ENCODE results near the gene ABCC1.
"Not testable (repeated sequence)": the region's sequence is repeated elsewhere in the genome, so short reads cannot be mapped to it uniquely, and the experiment has no call there.

Gene ABCC1

GRCh38 chr16:16162591-16162990 is 213.2 kb downstream of the ABCC1 start:
- Mint-ChIP-seq H3K4me1 (no peaks in the 10 kb centered on the region), H3K9me3 (peaks cover 15 to 16% of the 10 kb centered on the region in 2 donors), H3K36me3 (peaks cover 9 to 12% of the 10 kb centered on the region in 2 donors), H3K4me3 (no peak overlapping the region), H3K27ac (no peak overlapping the region), H3K27me3 (peaks cover 0 to 9% of the 10 kb centered on the region in 2 donors)
- no peak for ATAC-seq (replicated peaks)
- no peak for DNase-seq

- Mint-ChIP-seq H3K4me3 (no peak overlapping the region), H3K27me3 (peaks cover 0 to 9% of the 10 kb centered on the region in 2 donors), H3K27ac (no peak overlapping the region), H3K36me3 (peaks cover 9 to 11% of the 10 kb centered on the region in 2 donors), H3K9me3 (peaks cover 15% of the 10 kb centered on the region in 2 donors), H3K4me1 (no peaks in the 10 kb centered on the region)
- DNase-seq: no peak
- ATAC-seq (replicated peaks): no peak
These were observed 213.7 kb downstream of the ABCC1 start for GRCh38 chr16:16163109-16163508.

- Mint-ChIP-seq H3K27me3 (peaks cover 0 to 9% of the 10 kb centered on the region in 2 donors), H3K36me3 (peaks cover 4 to 7% of the 10 kb centered on the region in 2 donors), H3K27ac (no peak overlapping the region), H3K4me1 (no peaks in the 10 kb centered on the region), H3K4me3 (no peak overlapping the region), H3K9me3 (peaks cover 10% of the 10 kb centered on the region in 2 donors)
- no peak for DNase-seq
- ATAC-seq (replicated peaks): no peak
These were observed 214.2 kb downstream of the ABCC1 start for GRCh38 chr16:16163571-16163970.

GRCh38 chr16:16164243-16164642 is 214.8 kb downstream of the ABCC1 start:
- no peaks in the 10 kb centered on the region for H3K4me1 Mint-ChIP-seq
- ATAC-seq (replicated peaks) (no peak), DNase-seq (no peak)
- peaks cover 4 to 7% of the 10 kb centered on the region in 2 donors for H3K9me3 Mint-ChIP-seq
- no peak overlapping the region for H3K4me3 Mint-ChIP-seq
- peaks cover 4 to 6% of the 10 kb centered on the region in 2 donors for H3K36me3 Mint-ChIP-seq
- H3K27ac Mint-ChIP-seq: no peak overlapping the region
- peaks cover 0 to 9% of the 10 kb centered on the region in 2 donors for H3K27me3 Mint-ChIP-seq

- Mint-ChIP-seq H3K27ac (no peak overlapping the region), H3K36me3 (peaks cover 2 to 4% of the 10 kb centered on the region in 2 donors), H3K27me3 (peaks cover 0 to 9% of the 10 kb centered on the region in 2 donors), H3K4me3 (no peak overlapping the region), H3K4me1 (no peaks in the 10 kb centered on the region), H3K9me3 (peaks cover 0 to 4% of the 10 kb centered on the region in 2 donors)
- ATAC-seq (replicated peaks): no peak
- DNase-seq: no peak
These were observed 216.7 kb downstream of the ABCC1 start for GRCh38 chr16:16166085-16166484.

- no peak for DNase-seq
- peaks cover 1 to 2% of the 10 kb centered on the region in 2 donors for H3K36me3 Mint-ChIP-seq
- H3K27me3 Mint-ChIP-seq: peaks cover 0 to 11% of the 10 kb centered on the region in 2 donors
- no peak overlapping the region for H3K27ac Mint-ChIP-seq
- no peak overlapping the region for H3K4me3 Mint-ChIP-seq
- ATAC-seq (replicated peaks): no peak
- H3K9me3 Mint-ChIP-seq: peaks cover 4% of the 10 kb centered on the region in 2 donors
- peaks cover 0 to 3% of the 10 kb centered on the region in 2 donors for H3K4me1 Mint-ChIP-seq
These were observed 217.5 kb downstream of the ABCC1 start for GRCh38 chr16:16166949-16167348.

GRCh38 chr16:16167927-16168326 is 218.5 kb downstream of the ABCC1 start:
- no peak overlapping the region for H3K27ac Mint-ChIP-seq
- ATAC-seq (replicated peaks) (no peak), DNase-seq (no peak)
- H3K4me1 Mint-ChIP-seq: peaks cover 0 to 3% of the 10 kb centered on the region in 2 donors
- peaks cover 0 to 10% of the 10 kb centered on the region in 2 donors for H3K27me3 Mint-ChIP-seq
- peaks cover 3 to 4% of the 10 kb centered on the region in 2 donors for H3K9me3 Mint-ChIP-seq
- H3K36me3 Mint-ChIP-seq: no peaks in the 10 kb centered on the region
- H3K4me3 Mint-ChIP-seq: no peak overlapping the region

- Mint-ChIP-seq H3K4me3 (no peak overlapping the region), H3K27ac (no peak overlapping the region), H3K4me1 (peaks cover 0 to 3% of the 10 kb centered on the region in 2 donors), H3K9me3 (peaks cover 3 to 4% of the 10 kb centered on the region in 2 donors), H3K27me3 (peaks cover 0 to 10% of the 10 kb centered on the region in 2 donors), H3K36me3 (no peaks in the 10 kb centered on the region)
- ATAC-seq (replicated peaks): no peak
- no peak for DNase-seq
These were observed 219.0 kb downstream of the ABCC1 start for GRCh38 chr16:16168431-16168830.

- H3K4me3 Mint-ChIP-seq: no peak overlapping the region
- DNase-seq: no peak
- no peak for ATAC-seq (replicated peaks)
- peaks cover 0 to 3% of the 10 kb centered on the region in 2 donors for H3K4me1 Mint-ChIP-seq
- H3K27ac Mint-ChIP-seq: no peak overlapping the region
- H3K36me3 Mint-ChIP-seq: no peaks in the 10 kb centered on the region
- H3K9me3 Mint-ChIP-seq: peaks cover 3 to 4% of the 10 kb centered on the region in 2 donors
- H3K27me3 Mint-ChIP-seq: peaks cover 0 to 5% of the 10 kb centered on the region in 2 donors
These were observed 220.2 kb downstream of the ABCC1 start for GRCh38 chr16:16169615-16170014.

- no peaks in the 10 kb centered on the region for H3K36me3 Mint-ChIP-seq
- DNase-seq (no peak), ATAC-seq (replicated peaks) (peak; percentile 34 to 46)
- H3K27me3 Mint-ChIP-seq: peaks cover 0 to 5% of the 10 kb centered on the region in 2 donors
- no peak overlapping the region for H3K4me3 Mint-ChIP-seq
- H3K4me1 Mint-ChIP-seq: peaks cover 0 to 3% of the 10 kb centered on the region in 2 donors
- H3K27ac Mint-ChIP-seq: no peak overlapping the region
- peaks cover 6 to 10% of the 10 kb centered on the region in 2 donors for H3K9me3 Mint-ChIP-seq
These were observed 222.0 kb downstream of the ABCC1 start for GRCh38 chr16:16171332-16171919.

- Mint-ChIP-seq H3K27me3 (peaks cover 0 to 5% of the 10 kb centered on the region in 2 donors), H3K27ac (no peak overlapping the region), H3K36me3 (peaks cover 3 to 4% of the 10 kb centered on the region in 2 donors), H3K9me3 (peaks cover 7 to 10% of the 10 kb centered on the region in 2 donors), H3K4me3 (no peak overlapping the region), H3K4me1 (peaks cover 0 to 3% of the 10 kb centered on the region in 2 donors)
- DNase-seq (no peak), ATAC-seq (replicated peaks) (no peak)
These were observed 223.6 kb downstream of the ABCC1 start for GRCh38 chr16:16172991-16173390.

- Mint-ChIP-seq H3K27me3 (peaks cover 0 to 5% of the 10 kb centered on the region in 2 donors), H3K36me3 (peaks cover 3 to 4% of the 10 kb centered on the region in 2 donors), H3K4me1 (peaks cover 0 to 3% of the 10 kb centered on the region in 2 donors), H3K4me3 (no peak overlapping the region), H3K9me3 (peaks cover 7 to 10% of the 10 kb centered on the region in 2 donors), H3K27ac (no peak overlapping the region)
- DNase-seq (no peak), ATAC-seq (replicated peaks) (no peak)
These were observed 225.9 kb downstream of the ABCC1 start for GRCh38 chr16:16175296-16175695.

- Mint-ChIP-seq H3K4me1 (peaks cover 0 to 3% of the 10 kb centered on the region in 2 donors), H3K27me3 (peaks cover 0 to 4% of the 10 kb centered on the region in 2 donors)
These were observed 226.9 kb downstream of the ABCC1 start for GRCh38 chr16:16176328-16176727.

GRCh38 chr16:16178455-16179162 is 229.2 kb downstream of the ABCC1 start:
- Mint-ChIP-seq H3K9me3 (peaks cover 5 to 6% of the 10 kb centered on the region in 2 donors), H3K4me3 (no peak overlapping the region), H3K4me1 (no peaks in the 10 kb centered on the region), H3K27ac (no peak overlapping the region), H3K27me3 (peaks cover 0 to 5% of the 10 kb centered on the region in 2 donors), H3K36me3 (peaks cover 3 to 4% of the 10 kb centered on the region in 2 donors)
- ATAC-seq (replicated peaks) (no peak), DNase-seq (no peak)

More at GRCh38 chr16:16176328-16176727, 226.9 kb downstream of the ABCC1 start:
- no peak overlapping the region for H3K4me3 Mint-ChIP-seq
- ATAC-seq (replicated peaks): no peak
- H3K9me3 Mint-ChIP-seq: peaks cover 7 to 9% of the 10 kb centered on the region in 2 donors
- no peak overlapping the region for H3K27ac Mint-ChIP-seq
- H3K36me3 Mint-ChIP-seq: peaks cover 3 to 4% of the 10 kb centered on the region in 2 donors
- no peak for DNase-seq

GRCh38 chr16:16181748-16182147 is 232.3 kb downstream of the ABCC1 start:
- H3K27ac Mint-ChIP-seq; ATAC-seq (replicated peaks); H3K9me3 Mint-ChIP-seq; H3K36me3 Mint-ChIP-seq; H3K4me3 Mint-ChIP-seq; H3K4me1 Mint-ChIP-seq; H3K27me3 Mint-ChIP-seq; DNase-seq: not testable (repeated sequence)

All from stimulated activated naive B cell treated with anti-CD40 and anti-IgM and Interleukin-4, amounts not matched to agents 10 μg/mL and 1 μg/mL and 100 μg/mL, for 72 hours (primary cell).